ENCODE results near the gene SFSWAP.
A peak's percentile ranks its signal among the peaks of the same experiment; 100 is the strongest.
"Not testable (repeated sequence)": the region's sequence is repeated elsewhere in the genome, so short reads cannot be mapped to it uniquely, and the experiment has no call there.

The SFSWAP gene

DNA sequence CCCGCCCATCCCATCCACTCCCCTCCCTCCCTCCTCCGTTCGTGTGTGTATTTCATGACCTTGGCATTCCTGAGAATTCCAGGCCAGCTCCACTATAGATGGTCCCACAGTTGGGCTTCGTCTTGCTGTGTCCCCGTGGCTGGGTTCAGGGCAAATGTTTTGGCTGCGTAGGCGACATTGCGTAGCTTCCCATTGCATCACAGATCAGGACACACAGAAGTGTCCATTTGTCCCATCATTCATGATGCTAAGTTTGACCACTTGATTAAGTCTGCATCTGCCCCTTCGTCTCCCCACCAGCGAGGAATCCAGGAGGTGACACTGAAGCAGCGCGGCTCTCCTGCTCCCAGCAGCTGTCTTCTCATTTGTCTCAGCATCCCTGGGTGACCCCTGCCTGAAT lies 78.7 kb downstream of the SFSWAP start:
- DNase-seq (ENCODE audit: low read depth), result no peak

DNA sequence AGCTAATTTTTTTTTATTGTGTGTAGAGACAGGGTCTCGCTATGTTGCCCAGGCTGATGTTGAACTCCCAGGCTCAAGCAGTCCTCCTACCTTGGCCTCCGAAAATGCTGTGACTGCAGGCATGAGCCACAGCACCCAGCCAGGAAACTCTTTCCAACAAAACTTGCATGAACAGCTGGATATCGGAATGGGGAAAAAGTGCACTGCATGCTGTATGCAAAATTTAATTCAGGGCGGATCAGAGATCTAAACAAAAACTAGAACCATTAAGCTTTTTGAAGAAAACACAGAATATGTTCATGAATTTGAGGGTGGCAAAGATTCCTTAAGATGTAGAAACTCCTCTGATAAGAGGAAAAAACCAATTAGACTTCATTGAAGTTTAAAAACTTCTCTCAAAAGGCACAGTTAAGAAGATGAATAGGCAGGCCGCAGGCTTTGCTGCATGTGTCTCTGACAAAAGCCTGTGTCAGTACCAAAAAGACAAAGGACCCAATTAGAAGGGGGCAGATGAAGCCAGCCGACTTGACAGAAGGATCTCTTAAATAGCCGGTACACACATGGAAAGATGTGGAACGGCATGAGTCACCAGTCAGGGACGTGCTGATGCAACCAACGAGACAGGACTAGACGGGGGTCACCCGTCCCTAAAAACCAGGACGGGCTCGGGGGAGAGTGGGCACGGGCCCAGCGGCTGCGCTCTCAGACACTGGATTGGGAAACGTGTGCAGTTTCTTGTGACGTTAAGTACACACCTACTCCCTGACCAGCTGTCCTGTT lies 82.5 kb downstream of the SFSWAP start:
- peak; percentile 13 for DNase-seq (ENCODE audit: low read depth)

DNA sequence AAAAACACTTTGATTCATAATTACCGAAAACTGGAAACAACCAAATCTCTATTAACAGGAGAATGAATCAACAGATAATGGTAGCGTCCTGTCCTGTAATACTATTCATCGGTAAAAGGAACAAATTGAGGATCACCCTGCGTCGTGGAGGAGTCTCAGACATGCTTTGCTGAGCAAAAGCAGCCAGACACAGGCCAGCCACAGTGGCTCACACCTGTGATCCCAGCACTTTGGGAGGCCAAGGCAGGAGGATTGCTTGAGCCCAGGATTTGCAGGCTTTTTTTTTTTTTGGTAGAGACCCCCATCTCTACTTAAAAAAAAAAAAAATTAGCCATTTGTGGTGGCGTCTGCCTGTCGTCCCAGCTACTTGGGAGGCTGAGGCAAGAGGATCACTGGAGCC lies 83.2 kb downstream of the SFSWAP start:
- DNase-seq (ENCODE audit: low read depth), result no peak

DNA sequence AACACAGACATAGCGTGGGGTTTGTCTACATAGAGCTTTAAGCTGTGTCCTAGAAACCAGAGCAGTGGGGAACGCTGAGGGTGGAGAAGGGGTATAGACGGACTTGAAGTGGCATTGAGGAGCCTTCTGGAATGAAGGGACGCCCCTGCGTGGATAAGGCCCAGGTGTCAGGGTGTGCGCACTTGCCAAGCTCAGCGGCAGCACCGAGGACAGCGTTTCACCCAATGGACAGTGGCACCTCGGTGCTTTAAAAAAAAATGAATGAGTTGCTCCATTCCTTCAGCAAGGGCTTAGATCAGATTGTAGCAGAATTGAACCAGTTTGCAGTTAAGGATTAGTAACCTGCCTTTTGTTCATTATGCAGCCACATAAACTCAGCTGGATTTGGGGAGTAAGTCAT lies 83.7 kb downstream of the SFSWAP start:
- no peak for DNase-seq (ENCODE audit: low read depth)

DNA sequence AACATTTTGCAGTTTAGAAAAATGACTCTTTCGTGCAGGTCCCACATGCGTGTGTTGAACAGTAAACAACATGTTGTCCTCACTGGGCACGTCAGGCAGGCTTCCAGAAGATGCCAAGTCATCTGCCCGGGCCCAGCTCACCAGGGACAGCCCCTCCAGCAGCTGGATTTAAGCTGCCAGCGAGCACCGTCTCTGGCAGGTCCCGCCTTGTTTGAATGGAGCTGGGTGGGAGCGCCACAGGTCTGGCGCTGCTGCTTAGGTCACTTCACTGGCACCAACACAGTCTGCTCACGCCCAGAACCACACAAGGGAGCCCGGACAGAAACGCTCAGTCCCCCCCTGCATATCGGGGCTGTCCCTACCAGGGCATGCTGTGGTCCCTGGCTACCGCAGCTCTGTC lies 84.2 kb downstream of the SFSWAP start:
- DNase-seq (ENCODE audit: low read depth), result no peak

DNA sequence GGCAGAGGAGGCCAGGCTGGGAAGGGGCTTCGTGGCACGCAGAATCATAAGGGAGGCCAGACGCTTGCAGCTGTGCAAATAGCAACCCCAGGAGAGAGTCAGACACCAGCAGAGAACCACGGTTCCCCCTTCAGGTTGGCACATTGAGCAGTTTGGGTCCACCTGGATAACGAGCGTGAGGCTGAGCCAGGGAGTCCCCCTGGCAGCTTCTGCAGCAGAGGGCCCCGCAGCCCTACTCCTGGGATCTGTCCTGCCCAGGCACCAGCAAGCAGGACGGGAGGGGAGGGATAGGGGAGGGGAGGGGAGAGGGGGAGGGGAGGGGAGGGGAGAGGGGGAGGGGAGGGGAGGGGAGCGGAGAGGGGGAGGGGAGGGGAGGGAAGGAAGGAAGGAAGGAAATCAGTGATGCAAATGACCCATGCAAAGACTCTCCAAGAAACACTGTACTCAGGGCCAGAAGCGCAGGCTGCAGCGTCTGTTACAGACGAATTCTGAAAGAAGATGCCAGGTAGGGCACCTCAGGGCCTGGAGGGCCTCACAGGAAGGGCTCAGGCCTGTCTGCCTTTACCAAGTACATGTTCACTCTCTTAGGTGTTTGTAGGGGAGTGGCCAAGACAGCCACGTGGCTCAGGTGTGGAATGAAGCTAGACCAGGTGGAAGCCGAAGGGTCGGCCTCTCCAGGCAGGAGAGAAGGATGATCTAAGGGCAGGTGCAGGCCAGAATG lies 85.0 kb downstream of the SFSWAP start:
- DNase-seq (ENCODE audit: low read depth), result no peak

DNA sequence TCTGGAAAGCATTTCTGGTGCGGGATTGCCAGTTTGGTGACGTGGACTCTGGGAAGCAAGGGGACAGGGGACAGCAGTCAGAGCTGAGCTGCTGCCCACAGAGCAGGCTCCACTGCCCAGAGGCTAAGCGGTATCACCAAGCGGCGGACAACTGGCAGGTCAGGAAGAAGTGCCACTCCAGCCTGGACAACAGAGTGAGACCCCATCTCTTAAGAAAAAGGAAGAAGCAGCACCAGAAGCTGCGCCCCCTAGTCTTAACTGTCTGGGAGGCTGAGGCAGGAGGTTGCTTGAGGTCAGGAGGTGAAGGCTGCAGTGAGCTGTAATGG lies 85.5 kb downstream of the SFSWAP start:
- no peak for DNase-seq (ENCODE audit: low read depth)

DNA sequence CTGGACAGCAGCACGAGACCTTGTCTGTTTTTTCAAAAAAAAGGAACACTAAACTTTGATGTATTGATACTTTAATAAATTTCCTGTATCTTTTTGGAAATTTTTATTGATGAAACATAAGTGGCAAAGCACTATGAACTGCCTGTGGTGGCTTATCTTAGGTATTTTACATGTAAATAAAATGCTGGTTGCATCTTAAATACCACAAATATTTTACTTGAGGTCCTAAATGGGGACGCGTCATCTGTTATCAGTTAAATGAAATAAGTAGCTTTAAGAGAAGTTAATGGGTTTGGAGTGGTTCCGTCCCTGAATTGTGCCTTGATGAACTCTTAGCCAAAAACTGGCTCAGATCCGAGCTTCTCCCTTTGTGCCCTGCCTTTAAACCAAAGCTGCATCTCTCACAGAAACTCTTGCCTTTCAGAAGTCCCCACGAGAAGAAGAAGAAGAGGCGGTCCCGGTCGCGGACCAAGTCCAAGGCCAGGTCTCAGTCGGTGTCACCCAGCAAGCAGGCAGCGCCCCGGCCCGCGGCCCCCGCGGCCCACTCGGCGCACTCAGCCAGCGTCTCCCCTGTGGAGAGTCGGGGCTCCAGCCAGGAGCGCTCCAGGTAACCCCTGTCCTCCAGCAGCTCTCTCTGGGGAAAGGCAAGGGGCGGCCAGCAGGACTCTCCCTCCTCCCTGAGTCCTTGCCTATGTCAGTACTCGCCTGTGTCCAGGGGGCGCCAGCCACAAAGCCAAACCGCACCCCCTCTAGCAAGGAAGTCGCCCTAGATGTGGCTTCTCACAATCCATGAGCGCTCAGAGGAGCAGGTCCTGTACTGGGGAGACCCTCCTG lies 86.1 kb downstream of the SFSWAP start:
- no peak for DNase-seq (ENCODE audit: low read depth)

DNA sequence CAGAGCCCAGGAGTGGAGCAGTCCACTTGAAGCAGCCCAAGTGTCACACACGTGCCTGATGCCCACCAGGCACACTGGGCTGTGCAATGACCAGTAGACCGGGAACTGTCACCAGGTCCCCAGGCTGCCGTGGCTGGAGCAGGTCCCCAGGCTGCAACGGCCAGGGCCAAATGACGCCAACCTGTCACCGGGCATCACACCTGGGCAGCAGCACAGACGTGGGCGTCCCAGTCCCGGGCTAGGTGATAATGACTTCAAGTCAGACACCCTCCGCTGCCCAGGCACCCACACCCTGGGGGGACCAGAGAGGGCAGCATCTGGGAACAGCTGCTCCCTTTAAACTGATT lies 86.7 kb downstream of the SFSWAP start:
- no peak for DNase-seq (ENCODE audit: low read depth)

DNA sequence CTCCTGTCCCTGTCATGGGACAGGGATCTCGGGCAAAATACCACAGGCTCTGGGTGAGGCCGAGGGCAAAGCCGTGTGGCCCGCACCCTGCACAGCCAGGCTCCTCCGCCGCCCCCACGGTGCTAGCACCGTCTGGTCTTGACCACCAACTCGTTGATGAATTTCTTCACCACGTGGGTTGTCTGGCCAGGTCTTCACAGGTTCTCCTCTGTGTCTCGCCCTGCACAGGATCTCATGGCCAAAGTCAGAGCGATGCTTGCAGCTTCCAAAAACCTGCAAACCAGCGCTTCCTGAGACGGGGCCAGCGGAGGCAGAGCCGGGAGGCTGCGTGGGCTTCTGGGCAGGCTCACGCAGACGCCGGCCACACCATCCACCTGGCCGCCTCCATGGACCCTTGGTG lies 88.3 kb downstream of the SFSWAP start:
- no peak for DNase-seq (ENCODE audit: low read depth)

DNA sequence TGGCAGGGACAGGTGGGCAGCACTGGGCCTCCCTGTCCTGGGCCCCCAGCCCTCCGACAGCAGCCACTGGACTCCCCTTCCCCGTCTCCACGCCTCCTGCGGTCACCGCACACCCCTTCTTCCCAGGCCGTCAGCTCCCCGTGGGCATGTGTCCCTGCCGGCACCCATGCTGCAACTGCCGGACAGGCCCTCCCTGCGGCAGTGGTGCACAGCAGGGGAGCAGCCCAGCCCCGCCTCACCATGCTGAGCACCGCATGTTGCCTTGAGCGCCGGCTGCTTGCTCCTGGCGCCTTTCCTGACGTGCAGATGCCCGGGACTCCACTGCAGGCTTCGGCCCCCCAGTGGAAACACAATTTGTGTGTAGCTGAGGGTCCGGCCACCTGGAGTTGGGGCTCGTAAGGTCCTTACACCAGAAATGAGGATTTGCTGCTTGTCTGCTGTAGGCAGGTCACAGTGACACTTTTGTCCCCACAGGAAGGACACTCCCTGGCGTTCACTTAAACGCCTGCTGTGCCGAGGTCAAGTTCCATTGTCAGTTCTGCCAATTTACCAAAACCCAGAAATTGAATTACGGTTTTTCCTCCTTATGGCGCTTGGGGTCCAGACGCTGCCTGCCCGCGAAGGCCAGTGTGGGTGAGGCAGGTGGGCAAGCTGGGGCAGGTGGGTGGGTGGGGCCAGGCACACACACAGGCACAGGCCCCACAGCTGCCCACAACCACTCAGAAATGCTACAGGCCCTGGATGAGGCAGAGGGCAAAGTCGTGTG lies 89.1 kb downstream of the SFSWAP start:
- DNase-seq (ENCODE audit: low read depth), result no peak

DNA sequence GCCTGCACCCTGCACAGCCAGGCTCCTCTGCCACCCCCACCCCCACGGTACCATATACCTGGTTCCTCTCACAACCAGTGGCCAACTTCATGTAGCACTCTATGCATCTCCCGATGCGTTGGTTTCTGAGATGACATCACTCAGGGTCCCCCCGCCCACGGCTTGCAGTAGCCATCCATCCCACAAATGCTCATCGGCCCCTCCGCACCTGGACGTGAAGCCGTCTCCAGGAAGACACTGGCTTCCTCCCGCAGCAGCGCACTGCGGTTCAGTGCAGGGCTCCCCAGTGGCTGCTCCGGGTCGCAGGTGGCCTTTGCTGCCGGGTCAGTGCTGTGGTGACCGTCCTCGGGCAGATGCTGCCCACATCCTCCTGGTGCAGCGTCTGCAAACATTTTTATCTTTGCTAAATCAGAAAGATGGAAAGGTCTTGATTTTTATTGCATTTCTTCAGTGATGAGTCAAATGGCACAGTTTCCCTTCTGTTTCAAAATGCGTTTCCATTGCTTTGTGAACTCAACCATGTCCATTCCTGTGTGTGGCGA lies 89.8 kb downstream of the SFSWAP start:
- no peak for DNase-seq (ENCODE audit: low read depth)

DNA sequence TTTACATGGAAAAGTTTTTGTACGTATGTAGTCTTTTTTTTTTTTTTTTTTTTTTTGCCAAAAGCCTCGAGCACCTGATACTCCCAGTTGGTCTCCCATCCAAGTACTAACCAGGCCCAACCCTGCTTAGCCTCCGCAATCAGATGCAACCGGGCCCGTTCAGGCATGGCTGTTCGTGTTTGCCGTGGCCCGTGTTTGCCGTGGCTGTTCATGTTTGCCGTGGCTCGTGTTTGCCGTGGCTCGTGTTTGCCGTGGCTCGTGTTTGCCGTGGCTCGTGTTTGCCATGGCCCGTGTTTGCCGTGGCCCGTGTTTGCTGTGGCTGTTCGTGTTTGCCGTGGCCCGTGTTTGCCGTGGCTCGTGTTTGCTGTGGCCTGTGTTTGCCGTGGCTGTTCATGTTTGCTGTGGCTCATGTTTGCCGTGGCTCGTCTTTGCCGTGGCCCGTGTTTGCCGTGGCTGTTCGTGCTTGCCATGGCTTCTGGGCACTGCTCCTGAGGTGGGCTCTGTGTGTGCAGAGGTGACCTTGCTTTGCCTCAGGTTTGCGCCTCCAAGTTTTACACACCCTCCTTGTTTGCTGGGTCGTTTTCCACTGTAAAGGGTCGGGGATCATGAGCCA lies 90.5 kb downstream of the SFSWAP start:
- DNase-seq (ENCODE audit: low read depth), result no peak

DNA sequence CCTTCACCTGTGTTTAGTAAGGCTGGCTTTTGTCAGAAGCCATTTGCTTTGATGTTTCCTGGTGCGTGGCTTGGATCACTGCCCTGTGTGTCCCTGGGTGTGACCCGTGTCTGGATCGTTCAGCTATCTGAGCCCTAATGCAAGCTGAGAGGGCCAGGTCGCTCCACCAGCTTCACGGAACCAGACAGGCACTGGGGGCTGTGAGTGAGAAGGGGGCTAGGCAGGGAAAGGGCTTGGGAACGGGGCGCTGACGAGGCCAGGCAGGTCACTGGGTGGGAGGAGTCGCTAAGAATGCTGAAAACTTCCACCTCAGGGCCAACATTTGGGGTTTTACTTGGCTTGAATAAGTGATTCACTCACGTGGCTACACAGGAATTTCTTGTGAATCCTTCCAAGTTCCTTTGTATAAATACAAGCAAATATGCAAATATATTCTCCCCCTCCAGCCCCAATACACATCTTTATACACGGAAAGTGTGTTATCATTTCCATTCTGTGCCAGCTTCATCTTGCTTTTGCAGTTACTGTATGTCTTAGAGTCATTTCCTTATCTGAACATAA lies 93.2 kb downstream of the SFSWAP start:
- peak; percentile 17 for DNase-seq (ENCODE audit: low read depth)

DNA sequence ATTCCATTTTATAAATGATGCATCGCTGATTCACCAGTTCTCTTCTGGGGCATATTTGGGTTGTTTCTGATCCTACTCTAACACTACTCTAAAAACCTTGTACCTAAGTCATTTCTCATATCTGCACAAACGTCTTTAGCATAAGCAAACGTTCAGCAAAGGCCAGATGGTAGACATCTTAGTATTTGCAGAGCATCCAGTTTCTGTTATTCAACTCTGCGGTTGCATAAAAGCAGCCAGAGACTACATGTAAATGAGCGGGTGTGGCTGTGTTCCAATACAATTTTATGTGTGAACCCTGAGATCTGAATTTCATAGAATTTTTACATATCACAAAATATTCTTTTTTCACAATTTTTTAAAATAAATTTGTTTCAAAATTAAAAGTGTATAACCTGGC lies 94.5 kb downstream of the SFSWAP start:
- no peak for DNase-seq (ENCODE audit: low read depth)

DNA sequence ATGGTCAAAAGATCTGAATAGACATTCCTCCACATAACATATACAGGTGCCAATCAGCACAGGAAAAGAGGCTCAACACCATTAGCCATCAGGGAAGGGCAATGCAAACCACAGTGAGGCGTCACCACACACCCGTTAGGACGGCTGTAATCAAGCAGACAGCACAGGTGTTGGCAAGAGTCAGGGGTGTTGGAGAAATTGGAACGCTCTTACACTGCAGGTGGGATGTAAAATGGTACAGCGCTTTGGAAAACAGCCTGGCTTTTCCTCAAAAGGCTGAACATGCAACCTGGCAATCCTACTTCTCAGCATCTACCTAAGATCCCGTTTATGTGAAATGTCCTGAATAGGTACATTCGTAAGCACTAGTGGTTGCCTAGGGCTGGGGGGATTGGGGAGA lies 95.8 kb downstream of the SFSWAP start:
- DNase-seq (ENCODE audit: low read depth), result no peak

DNA sequence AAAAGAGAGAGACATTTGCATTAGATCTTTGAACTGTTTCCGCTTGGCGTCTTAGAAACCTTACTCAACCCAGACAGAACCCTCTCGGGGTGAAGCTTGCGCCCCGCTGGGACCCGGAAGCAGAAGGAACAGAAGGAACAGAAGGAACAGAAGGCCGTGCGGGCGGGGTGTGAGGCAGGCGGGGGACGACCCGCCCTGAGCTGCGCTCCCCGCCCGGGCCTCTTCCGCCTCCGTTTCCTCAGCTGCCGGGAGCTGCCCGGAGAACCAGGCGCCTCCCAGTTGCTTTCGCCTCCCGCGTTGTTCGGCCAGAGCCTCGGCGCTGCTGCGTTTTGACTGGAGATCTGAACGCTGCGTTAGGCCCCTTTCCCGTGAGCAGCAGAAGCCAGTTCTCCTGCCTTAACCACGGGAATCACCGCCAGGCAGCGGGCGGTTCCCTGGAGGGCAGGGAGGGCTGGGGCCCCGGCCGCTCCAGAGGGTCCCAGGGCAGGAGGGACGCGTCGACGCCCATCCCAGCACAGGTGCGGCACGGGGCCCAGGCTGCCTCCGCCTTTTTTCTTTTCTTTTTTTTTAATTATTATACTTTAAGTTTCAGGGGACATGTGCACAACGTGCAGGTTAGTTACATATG lies 98.0 kb downstream of the SFSWAP start:
- DNase-seq (ENCODE audit: low read depth), result no peak

DNA sequence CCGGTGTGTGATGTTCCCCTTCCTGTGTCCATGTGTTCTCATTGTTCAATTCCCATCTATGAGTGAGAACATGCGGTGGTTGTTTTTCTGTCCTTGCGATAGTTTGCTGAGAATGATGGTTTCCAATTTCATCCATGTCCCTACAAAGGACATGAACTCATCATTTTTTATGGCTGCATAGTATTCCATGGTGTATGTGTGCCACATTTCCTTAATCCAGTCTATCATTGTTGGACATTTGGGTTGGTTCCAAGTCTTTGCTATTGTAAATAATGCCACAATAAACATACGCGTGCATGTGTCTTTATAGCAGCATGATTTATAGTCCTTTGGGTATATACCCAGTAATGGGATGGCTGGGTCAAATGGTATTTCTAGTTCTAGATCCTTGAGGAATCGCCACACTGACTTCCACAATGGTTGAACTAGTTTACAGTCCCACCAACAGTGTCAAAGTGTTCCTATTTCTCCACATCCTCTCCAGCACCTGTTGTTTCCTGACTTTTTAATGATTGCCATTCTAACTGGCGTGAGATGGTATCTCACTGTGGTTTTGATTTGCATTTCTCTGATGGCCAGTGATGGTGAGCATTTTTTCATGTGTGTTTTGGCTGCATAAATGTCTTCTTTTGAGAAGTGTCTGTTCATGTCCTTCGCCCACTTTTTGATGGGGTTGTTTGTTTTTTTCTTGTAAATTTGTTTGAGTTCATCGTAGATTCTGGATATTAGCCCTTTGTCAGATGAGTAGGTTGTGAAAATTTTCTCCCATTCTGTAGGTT lies 98.8 kb downstream of the SFSWAP start:
- not testable (repeated sequence) for DNase-seq (ENCODE audit: low read depth)

DNA sequence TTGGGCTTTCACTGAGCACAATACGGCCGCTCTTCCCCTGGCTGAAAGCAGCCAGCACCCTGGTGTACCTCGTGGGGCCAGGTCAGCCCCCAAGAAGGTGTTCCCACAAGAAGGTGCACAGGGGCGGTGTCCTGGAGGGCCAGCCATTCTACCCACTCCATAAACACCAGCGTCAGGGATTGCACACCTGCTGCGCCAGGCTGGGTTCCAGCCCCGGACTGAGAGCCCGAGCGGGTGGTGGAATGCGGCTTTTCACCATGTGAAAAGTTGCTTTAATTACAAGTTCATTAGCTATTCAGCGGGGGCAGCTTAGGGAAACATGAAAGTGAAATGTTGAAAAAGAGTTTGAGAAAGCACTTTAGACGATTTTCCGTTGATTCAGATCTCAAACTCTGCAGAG lies 99.8 kb downstream of the SFSWAP start:
- DNase-seq (ENCODE audit: low read depth), result no peak

DNA sequence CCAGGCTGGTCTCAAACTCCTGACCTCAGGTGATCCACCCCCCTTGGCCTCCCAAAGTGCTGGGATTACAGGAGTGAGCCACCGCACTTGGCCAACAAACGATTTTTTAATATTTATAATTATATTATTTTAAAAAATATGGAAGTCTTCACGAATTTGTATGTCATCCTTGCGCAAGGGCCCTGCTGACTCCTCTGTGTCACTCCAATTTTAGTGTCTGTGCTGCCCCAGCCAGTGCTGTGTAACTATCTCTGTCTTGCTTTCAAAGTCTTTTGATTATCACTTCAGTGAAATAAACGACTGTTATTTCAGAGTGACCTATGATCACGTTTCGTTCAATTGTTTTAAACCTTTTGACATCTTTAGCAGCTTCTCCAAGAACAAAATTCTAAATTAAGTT lies 104.2 kb downstream of the SFSWAP start:
- no peak for DNase-seq (ENCODE audit: low read depth)

All from GM04503 (cell line).